HG03575 (cell line): ENCODE data around the gene MLF2.
A peak's percentile ranks its signal among the peaks of the same experiment; 100 is the strongest.
"Not testable (repeated sequence)": the region's sequence is repeated elsewhere in the genome, so short reads cannot be mapped to it uniquely, and the experiment has no call there.

Experiments used
- ATAC-seq: cut with Tn5 transposase; IDR thresholded peaks from one replicate; pipeline ENCODE4 v1.9.1; 2021; ENCODE audit not compliant: unreplicated experiment, insufficient number of reproducible peaks, low FRiP score; ENCODE audit errors: extremely low read depth

Gene MLF2

GRCh38 chr12:6743300-6743699 lies 9.6 kb downstream of the MLF2 start:
- not testable (repeated sequence) for ATAC-seq

DNA sequence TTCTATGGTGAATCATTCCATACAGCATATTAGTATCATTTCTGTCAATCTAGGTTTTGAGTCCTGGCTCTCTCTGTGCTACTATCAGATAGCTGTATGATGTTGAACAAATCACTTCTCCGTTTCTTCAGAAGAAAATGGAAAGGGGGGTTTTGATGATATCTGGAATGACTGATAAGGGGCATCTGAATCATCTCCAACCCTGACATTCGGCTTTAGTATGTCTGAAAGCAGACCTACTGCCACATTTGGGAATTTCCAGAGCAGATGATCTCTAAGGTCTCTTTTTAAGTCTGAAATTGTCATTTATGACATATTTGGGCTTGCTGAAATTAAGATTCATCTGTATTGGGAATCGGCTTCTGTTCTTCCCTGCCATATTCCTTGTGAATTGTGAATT lies 10.1 kb downstream of the MLF2 start:
- ATAC-seq: no peak

DNA sequence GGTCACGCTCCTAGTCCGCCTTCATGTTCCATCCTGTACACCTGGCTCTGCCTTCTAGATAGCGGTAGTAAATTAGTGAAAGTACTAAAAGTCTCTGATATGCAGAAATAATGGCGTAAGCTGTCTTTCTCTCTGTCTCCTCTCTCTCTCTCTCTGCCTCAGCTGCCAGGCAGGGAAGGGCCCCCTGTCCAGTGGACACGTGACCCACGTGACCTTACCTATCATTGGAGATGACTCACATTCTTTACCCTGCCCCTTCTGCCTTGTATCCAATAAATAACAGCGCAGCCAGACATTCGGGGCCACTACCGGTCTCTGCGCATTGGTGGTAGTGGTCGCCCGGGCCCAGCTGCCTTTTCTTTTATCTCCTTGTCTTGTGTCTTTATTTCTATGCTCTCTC lies 10.9 kb downstream of the MLF2 start:
- not testable (repeated sequence) for ATAC-seq

DNA sequence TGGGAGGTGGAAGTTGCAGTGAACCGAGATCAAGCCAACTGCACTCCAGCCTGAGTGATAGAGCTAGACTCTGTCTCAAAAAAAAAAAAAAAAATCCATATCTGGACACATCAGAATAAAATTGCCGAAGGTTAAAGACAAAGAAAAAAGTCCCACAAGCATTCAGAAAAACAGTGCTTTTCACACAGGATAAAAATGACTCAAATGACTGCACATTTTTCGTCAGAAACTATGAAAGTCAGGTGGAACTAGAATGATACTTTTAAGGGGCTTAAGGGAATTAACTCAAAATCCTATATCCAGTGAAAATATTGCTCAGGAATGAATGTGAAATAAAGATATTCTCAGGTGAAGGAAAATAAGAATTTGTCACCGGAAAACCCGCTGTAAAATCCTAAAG lies 16.2 kb downstream of the MLF2 start:
- ATAC-seq: no peak

DNA sequence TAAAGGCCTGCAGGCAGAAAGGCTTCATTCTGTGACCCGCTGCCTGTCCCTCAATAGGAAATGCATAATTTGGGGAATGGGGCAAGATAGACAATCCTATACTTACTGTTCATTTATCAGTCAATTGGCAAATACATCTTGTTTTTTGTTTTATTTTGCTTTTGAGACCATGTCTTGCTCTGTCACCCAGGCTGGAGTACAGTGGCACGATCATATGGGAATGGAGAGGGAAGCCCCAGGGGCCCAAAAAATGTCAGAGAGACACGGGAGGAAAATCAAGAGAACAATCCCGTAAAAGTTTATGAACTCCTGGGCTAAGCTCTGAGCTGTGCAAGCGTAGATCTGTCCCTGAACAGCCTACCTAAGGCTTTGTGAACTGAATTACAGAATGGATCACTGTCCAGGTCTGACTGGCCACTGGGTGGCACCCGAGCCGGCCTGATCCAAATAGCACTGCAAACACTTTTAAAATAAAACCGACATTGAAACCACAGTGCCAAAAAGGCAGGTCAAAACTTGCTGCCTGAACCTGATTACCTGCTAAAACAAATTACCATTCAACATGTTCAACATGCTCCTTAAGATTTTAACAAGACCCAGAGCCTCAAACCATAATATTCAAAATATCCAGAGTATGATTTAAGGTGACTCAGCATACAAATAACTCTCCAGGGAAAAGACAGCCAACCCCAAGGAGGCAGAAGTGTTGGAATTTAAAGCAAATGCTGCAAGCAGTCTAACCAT lies 17.3 kb downstream of the MLF2 start:
- no peak for ATAC-seq

GRCh38 chr12:6734506-6735387 lies 18.2 kb downstream of the MLF2 start:
- no peak for ATAC-seq

- no peak for ATAC-seq
Observed at GRCh38 chr12:6730169-6730568, 22.8 kb downstream of the MLF2 start.

DNA sequence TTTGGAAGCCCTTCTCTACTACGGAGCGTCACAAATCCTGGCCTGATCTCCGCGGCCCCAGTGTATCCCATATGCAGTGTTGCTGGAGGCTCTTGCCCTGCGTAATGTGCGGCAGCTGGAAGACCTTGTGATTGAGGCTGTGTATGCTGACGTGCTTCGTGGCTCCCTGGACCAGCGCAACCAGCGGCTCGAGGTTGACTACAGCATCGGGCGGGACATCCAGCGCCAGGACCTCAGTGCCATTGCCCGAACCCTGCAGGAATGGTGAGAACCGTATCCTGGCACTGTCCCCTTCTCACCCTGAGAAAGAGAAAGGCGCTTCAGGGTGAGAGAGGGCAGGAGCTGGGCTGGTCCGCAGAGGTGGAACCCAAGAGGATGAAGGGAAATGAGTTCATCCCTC lies 23.8 kb downstream of the MLF2 start:
- no peak for ATAC-seq

DNA sequence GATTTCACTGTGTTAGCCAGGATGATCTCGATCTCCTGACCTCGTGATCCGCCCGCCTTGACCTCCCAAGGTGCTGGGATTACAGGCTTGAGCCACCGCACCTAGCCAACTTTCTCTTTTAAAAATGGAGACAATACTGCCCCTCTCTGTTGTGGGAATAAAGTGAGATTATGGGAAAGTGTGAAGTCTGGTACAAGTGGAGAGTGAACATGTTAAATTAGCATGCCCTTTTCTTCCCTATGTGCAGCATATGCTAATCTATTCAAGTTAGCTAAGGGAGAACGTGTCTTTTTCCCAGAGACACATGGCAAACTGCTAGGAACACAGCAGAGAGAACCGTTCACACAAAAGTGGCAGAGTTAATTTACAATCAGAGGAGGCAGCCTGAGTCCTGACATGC lies 27.6 kb downstream of the MLF2 start:
- ATAC-seq: no peak

- no peak for ATAC-seq
Observed at GRCh38 chr12:6724409-6724797, 28.5 kb downstream of the MLF2 start.

DNA sequence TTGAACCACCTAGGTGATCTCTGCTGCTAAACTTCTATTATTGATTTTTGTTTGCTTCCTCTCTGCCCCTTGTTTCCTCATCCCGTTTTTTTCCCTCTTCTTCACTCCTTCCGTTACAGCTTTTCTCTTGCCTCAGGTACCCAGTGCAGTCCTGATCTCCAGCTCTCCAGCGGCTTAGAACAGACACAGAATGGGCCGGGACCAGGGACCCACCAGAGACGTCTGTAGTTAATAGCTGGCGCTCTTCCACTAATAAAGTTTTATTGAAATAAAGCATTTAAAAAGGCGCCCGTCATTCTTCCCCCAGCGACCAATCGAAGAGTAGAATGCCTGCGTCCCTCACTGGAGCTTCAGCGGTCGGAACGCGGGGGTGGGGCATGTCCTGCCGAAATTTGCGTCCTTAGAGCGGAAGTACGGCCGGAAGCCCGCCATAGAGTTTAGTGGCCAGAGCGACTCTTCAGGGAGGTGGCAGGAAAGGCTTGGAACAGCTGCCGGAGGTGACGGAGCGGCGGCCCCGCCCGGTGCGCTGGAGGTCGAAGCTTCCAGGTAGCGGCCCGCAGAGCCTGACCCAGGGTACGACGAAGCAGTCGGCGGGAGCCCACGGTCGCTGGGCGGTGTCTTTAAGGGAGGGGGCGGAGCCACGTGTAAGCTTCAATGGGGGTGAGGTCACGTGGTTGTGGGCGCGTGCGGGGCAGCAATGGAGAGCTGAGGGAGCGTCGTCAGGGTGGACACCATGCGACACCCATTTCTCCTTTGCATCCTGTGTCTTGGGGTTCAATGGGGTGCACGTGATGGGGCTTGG lies 29.1 kb downstream of the MLF2 start, which contains the start of gene COPS7A:
Gene COPS7A (plus strand): TSS at position 440 of the 802 bp plus-strand sequence. CDS start 611 bp downstream, outside the sequence.
- peak; percentile 40 for ATAC-seq

DNA sequence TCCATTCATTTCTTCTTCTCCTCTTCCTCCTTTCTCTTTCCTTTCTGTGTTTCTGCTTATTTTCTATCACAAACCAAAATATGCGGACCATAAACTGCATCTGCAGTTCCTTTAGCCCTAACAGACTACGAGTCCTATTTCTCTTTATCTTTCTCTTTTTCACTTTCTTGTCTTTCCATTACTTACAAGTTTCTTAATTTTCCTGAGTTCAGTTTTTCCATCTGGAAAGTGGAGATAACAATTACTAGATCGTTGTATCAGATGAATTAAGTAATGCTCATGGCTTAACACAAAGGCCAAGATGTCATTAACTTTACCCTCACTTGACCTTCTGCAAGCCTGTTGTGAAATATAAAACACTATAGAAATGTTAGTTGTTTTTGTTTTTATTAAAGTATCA lies 30.1 kb downstream of the MLF2 start:
- no peak for ATAC-seq

DNA sequence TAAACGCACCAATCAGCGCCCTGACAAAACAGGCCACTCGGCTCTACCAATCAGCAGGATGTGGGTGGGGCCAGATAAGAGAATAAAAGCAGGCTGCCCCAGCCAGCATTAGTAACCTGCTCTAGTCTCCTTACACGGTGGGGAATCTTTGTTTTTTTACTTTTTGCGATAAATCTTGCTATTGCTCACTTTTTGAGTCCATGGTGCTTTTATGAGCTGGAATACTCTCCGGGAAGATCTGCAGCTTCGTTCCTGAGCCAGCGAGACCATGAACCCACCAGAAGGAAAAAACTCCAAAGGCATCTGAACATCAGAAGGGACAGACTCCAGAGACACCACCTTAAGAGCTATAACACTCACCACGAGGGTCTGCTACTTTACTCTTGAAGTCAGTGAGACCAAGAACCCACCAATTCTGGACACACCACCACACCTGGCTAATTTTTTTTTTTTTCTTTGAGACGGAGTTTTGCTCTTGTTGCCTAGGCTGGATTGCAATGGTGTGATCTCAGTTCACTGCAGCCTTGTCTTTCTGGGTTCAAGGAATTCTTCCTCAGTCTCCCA lies 36.0 kb downstream of the MLF2 start:
- ATAC-seq: no peak

DNA sequence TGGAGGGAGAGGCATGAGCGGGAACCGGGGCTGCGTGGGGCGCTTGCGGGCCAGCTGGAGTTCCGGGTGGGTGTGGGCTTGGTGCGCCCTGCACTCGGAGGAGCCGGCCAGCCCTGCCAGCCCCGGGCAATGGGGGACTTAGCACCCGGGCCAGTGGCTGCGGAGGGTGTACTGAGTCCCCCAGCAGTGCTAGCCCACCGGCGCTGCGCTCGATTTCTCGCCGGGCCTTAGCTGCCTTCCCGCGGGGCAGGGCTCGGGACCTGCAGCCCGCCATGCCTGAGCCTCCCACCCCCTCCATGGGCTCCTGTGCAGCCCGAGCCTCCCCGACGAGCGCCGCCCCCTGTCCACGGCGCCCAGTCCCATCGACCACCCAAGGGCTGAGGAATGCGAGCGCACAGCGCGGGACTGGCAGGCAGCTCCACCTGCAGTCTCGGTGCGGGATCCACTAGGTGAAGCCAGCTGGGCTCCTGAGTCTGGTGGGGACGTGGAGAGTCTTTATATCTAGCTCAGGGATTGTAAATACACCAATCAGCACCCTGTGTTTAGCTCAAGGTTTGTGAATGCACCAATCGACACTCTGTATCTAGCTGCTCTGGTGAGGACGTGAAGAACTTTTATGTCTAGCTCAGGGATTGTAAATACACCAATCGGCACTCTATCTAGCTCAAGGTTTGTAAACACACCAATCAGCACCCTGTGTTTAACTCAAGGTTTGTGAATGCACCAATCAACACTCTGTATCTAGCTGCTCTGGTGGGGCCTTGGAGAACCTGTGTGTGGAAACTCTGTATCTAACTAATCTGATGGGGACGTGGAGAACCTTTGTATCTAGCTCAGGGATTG lies 36.7 kb downstream of the MLF2 start:
- ATAC-seq: not testable (repeated sequence)

DNA sequence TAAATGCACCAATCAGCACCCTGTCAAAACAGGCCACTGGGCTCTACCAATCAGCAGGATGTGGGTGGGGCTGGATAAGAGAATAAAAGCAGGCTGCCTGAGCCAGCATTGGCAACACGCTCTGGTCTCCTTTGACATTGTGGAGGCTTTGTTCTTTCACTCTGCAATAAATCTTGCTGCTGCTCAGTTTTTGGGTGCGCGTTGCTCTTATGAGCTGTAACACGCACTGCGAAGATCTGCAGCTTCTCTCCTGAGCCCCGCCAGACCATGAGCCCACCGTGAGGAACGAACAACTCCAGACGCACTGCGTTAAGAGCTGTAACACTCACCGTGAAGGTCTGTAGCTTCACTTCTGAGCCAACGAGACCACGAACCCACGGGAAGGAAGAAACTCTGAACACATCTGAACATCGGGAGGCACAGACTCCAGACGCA lies 44.0 kb downstream of the MLF2 start:
- no peak for ATAC-seq

DNA sequence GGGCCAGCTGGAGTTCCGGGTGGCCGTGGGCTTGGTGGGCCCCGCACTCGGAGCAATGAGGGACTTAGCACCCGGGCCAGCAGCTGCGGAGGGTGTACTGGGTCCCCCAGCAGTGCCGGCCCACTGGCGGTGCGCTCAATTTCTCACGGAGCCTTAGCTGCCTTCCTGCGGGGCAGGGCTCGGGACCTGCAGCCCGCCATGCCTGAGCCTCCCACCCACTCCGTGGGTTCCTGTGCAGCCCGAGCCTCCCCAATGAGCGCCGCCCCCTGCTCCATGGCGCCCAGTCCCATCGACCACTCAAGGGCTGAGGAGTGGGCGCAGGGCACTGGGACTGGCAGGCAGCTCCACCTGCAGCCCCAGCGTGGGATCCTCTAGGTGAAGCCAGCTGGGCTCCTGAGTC lies 44.6 kb downstream of the MLF2 start:
- not testable (repeated sequence) for ATAC-seq

DNA sequence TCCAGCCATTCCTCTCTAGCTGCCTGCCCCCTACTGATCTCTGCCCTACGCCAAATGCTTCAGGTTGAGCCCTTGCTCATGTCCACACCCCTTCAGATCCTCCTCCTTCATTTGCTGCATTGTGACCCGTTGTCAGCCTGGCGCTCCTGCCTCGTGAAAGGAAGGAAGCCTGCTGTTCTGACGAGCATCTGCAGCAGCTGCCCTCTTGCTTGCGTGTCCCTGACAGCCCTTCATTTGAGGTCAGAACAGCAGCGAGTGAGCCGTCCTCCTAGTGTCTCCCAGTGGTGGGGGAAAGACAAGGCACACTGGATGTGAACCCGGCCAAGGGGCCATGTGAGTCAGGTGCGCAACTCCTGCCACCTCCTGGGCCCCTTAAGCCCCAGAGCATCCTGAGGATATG lies 49.3 kb downstream of the MLF2 start:
- no peak for ATAC-seq

DNA sequence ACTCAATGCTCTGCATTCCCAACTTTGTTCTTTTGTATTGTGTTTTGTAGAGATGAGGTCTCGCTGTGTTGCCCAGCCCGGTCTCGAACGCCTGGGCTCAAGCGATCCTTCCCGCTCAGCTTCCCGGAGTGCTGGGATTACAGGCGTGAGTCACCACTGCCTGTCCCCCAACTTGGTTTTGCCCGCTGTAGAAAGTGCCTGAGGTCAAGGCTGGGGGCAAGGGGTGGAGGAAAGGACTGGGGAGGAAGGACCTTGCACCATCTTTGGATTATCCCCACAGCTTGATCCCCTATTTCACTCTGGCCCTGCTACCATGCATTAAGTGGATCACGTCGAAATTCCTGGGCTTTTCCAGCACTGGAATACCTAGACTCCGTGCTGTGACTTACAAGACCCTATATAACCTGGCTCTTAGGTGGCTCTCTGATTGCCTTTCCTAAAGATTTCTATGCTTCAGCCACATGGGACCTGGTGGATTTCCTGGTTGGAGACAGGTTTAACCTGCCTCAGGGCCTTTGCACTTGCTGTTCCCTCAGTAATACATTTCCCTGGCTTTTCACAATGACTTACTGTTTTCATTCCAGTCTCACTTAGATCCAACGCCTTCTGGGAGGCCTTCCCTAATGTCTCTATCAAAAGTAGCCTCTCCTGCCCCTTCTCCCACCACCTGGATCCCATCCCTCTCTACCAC lies 51.7 kb downstream of the MLF2 start:
- ATAC-seq: no peak
